Endodermal cell (in vitro differentiated cells): Measurements from ENCODE around the gene MTUS2. TPM values are rescaled to one million over a fixed set of nuclear protein-coding genes. Genes with fewer than 3 reads are reported as not detected.
"Not testable (repeated sequence)": the region's sequence is repeated elsewhere in the genome, so short reads cannot be mapped to it uniquely, and the experiment has no call there.

Source experiments
- DNase-seq: peaks from one replicate; pipeline ENCODE4 v3.0.0-alpha.2; 2017
- H3K27ac ChIP-seq: 2 replicates; pipeline ENCODE4 v1.5.1; 2013; ENCODE audit warnings: mild to moderate bottlenecking, low read depth, low read length, moderate library complexity
- H3K27me3 ChIP-seq: 2 replicates; pipeline ENCODE4 v1.6.1; 2013; ENCODE audit warnings: mild to moderate bottlenecking, low read length, moderate library complexity; ENCODE audit not compliant: insufficient read depth, control insufficient read depth, poor library complexity, severe bottlenecking
- H3K36me3 ChIP-seq: 2 replicates; pipeline ENCODE4 v1.7.0; 2013; ENCODE audit warnings: mild to moderate bottlenecking, low read length, moderate library complexity; ENCODE audit not compliant: control insufficient read depth, insufficient read depth
- H3K4me1 ChIP-seq: one replicate; pipeline ENCODE4 v1.7.0; 2013; ENCODE audit warnings: low read length; ENCODE audit not compliant: control insufficient read depth, insufficient read depth
- H3K4me3 ChIP-seq: 2 replicates; pipeline ENCODE4 v1.5.1; 2013; ENCODE audit warnings: mild to moderate bottlenecking, low read length, moderate library complexity
- H3K9ac ChIP-seq: 2 replicates; pipeline ENCODE4 v1.6.1; 2013; ENCODE audit warnings: mild to moderate bottlenecking, low read length, moderate library complexity; ENCODE audit not compliant: poor library complexity, severe bottlenecking; ENCODE audit errors: extremely low read depth
- H3K9me3 ChIP-seq: 2 replicates; pipeline ENCODE4 v1.6.1; 2013; ENCODE audit warnings: mild to moderate bottlenecking, low read length, moderate library complexity; ENCODE audit not compliant: control insufficient read depth
- H3K27ac Mint-ChIP-seq: 2 replicates; pipeline ENCODE4 v1.8.0; 2020; ENCODE audit warnings: mixed read lengths
- H3K27me3 Mint-ChIP-seq: 2 replicates; pipeline ENCODE4 v1.8.0; 2021; ENCODE audit warnings: mild to moderate bottlenecking, mixed read lengths; ENCODE audit not compliant: insufficient read depth
- H3K36me3 Mint-ChIP-seq: 2 replicates; pipeline ENCODE4 v1.8.0; 2020; ENCODE audit warnings: low read depth, mixed read lengths
- H3K4me1 Mint-ChIP-seq: 2 replicates; pipeline ENCODE4 v1.8.0; 2020; ENCODE audit warnings: mixed read lengths
- H3K4me3 Mint-ChIP-seq: 2 replicates; pipeline ENCODE4 v1.8.0; 2020; ENCODE audit warnings: mild to moderate bottlenecking, moderate library complexity, mixed read lengths
- H3K9me3 Mint-ChIP-seq: 2 replicates; pipeline ENCODE4 v1.8.0; 2020; ENCODE audit warnings: mild to moderate bottlenecking, mixed read lengths
- WGBS, 2 experiments: methylation state at CpG; one replicate each; pipeline versions ENCODE4 v1.1.5 to v1.1.7; 2013; ENCODE audit warnings: missing lambda C conversion rate in 2 of 2, mixed read lengths in 1 of 2; ENCODE audit not compliant: insufficient coverage in 1 of 2, insufficient read length in 1 of 2; 5-methylcytosine and 5-hydroxymethylcytosine counted together
- total RNA-seq, 2 donors: library from RNA; stranded (reverse); fragmentation: NEBNext Ultra II Directional in 1 of 2; extraction: Animal tissue kit (Norgen Biotek cat#: 25700) in 1 of 2; gene quantifications; 2 replicates in 1 of 2; 3 replicates in 1 of 2; pipeline ENCODE4 v1.2.1, GENCODE V29; 2021
- TF ChIP-seq, protein P1 (sequence below): fragments of 200-600 bp; sonication (generic); conservative IDR thresholded peaks from 2 replicates; pipeline ENCODE4 v1.5.0; 2021; ENCODE audit warnings: antibody characterized with exemption, mild to moderate bottlenecking

The MTUS2 gene
- total RNA-seq, 2 donors from 2014 or later: 1.2 to 1.3 TPM

GRCh38 chr13:29384871-29385270 lies 564.7 kb downstream of the MTUS2 start:
- DNase-seq: no peak
- peaks cover 12% of the 10 kb centered on the region for H3K4me1 Mint-ChIP-seq
- 83% methylated on average over 4 of the region's 4 CpGs for WGBS, 2 experiments
- no peak overlapping the region for H3K4me3 ChIP-seq
- peaks cover 9% of the 10 kb centered on the region for H3K9me3 ChIP-seq
- H3K9me3 Mint-ChIP-seq: no peaks in the 10 kb centered on the region
- TF ChIP-seq, protein P1, sequence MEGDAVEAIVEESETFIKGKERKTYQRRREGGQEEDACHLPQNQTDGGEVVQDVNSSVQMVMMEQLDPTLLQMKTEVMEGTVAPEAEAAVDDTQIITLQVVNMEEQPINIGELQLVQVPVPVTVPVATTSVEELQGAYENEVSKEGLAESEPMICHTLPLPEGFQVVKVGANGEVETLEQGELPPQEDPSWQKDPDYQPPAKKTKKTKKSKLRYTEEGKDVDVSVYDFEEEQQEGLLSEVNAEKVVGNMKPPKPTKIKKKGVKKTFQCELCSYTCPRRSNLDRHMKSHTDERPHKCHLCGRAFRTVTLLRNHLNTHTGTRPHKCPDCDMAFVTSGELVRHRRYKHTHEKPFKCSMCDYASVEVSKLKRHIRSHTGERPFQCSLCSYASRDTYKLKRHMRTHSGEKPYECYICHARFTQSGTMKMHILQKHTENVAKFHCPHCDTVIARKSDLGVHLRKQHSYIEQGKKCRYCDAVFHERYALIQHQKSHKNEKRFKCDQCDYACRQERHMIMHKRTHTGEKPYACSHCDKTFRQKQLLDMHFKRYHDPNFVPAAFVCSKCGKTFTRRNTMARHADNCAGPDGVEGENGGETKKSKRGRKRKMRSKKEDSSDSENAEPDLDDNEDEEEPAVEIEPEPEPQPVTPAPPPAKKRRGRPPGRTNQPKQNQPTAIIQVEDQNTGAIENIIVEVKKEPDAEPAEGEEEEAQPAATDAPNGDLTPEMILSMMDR: no peak
- no peak overlapping the region for H3K4me3 Mint-ChIP-seq
- H3K36me3 ChIP-seq: no peaks in the 10 kb centered on the region
- no peaks in the 10 kb centered on the region for H3K36me3 Mint-ChIP-seq
- no peaks in the 10 kb centered on the region for H3K4me1 ChIP-seq
- no peak overlapping the region for H3K9ac ChIP-seq
- H3K27me3 ChIP-seq: no peaks in the 10 kb centered on the region
- no peak overlapping the region for H3K27ac ChIP-seq
- no peak overlapping the region for H3K27ac Mint-ChIP-seq
- H3K27me3 Mint-ChIP-seq: peaks cover 5% of the 10 kb centered on the region

DNA sequence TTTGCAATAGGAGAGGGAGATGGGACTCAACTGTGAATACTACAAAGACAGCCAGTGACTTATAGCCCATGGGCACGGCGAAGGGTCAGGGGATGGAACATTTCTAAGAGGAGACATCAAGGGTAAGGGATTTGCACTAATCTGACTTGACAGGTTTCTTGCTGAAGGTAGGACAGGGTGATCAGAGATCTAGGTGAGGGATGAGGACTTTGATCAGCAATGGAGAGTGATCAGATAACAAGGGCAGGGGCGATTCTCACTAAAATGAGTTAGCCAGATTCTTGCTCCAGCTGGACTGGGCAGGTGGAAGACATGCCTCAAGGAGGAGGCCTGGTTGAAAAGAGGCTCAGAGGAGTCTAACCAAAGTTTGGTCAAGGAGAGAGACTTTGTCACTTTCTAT lies 566.1 kb downstream of the MTUS2 start:
- peaks cover 9% of the 10 kb centered on the region for H3K9me3 ChIP-seq
- no peak overlapping the region for H3K27ac ChIP-seq
- Mint-ChIP-seq H3K27ac (no peak overlapping the region), H3K4me1 (peaks cover 12% of the 10 kb centered on the region), H3K4me3 (no peak overlapping the region), H3K9me3 (no peaks in the 10 kb centered on the region), H3K27me3 (peaks cover 3% of the 10 kb centered on the region), H3K36me3 (no peaks in the 10 kb centered on the region)
- H3K4me1 ChIP-seq: no peaks in the 10 kb centered on the region
- TF ChIP-seq, protein P1: no peak
- no peaks in the 10 kb centered on the region for H3K36me3 ChIP-seq
- no peaks in the 10 kb centered on the region for H3K27me3 ChIP-seq
- WGBS, 2 experiments: 50 to 65% methylated on average over 1 to 3 of the region's 3 CpGs
- H3K4me3 ChIP-seq: no peak overlapping the region
- no peak overlapping the region for H3K9ac ChIP-seq
- DNase-seq: no peak

GRCh38 chr13:29390598-29390997 lies 570.5 kb downstream of the MTUS2 start:
- 88 to 91% methylated on average over 8 to 9 of the region's 9 CpGs for WGBS, 2 experiments
- H3K9me3 Mint-ChIP-seq, H3K27ac ChIP-seq, H3K4me3 ChIP-seq, H3K9me3 ChIP-seq, H3K27me3 ChIP-seq, H3K4me1 ChIP-seq, H3K4me3 Mint-ChIP-seq, H3K36me3 ChIP-seq, DNase-seq, H3K36me3 Mint-ChIP-seq, H3K27me3 Mint-ChIP-seq, H3K4me1 Mint-ChIP-seq, H3K27ac Mint-ChIP-seq, H3K9ac ChIP-seq: not testable (repeated sequence)

- no peaks in the 10 kb centered on the region for H3K9me3 Mint-ChIP-seq
- Histone ChIP-seq H3K27ac (no peak overlapping the region), H3K9me3 (no peaks in the 10 kb centered on the region), H3K4me1 (no peaks in the 10 kb centered on the region), H3K9ac (no peak overlapping the region), H3K36me3 (no peaks in the 10 kb centered on the region), H3K27me3 (no peaks in the 10 kb centered on the region), H3K4me3 (no peak overlapping the region)
- no peaks in the 10 kb centered on the region for H3K4me1 Mint-ChIP-seq
- DNase-seq: no peak
- no peaks in the 10 kb centered on the region for H3K36me3 Mint-ChIP-seq
- no peak overlapping the region for H3K27ac Mint-ChIP-seq
- WGBS, 2 experiments: 68 to 100% methylated on average over 1 to 2 of the region's 2 CpGs
- no peaks in the 10 kb centered on the region for H3K27me3 Mint-ChIP-seq
- H3K4me3 Mint-ChIP-seq: no peak overlapping the region
- TF ChIP-seq, protein P1: no peak
These were observed 576.3 kb downstream of the MTUS2 start for GRCh38 chr13:29396446-29396845.
